ENCODE measurements around the gene SNX13.
A peak's percentile ranks its signal among the peaks of the same experiment; 100 is the strongest.

SNX13 gene

DNA sequence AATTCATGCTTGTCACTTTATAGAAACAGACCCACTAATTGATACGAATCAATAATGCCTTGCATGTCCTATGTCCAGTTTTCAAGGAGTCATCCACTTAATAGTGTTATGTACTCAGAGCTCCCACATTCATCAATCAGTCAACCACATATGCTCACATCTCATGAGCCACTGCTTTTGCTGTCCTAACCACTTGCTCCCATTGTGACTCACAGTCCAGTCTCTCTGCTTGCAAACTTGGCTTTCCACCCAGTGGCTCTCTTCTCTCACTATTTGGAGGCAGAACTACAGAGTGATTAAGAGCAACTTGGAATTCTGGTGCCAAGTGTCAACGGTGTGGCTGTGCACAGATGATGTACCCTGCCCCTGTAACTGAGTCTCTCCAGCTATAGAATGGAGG, 166.0 kb downstream of the SNX13 start:
- peak; percentile 68 for DNase-seq

- DNase-seq = peak; percentile 76
Measured at GRCh38 chr7:17773289-17773626, 167.0 kb downstream of the SNX13 start.

DNA sequence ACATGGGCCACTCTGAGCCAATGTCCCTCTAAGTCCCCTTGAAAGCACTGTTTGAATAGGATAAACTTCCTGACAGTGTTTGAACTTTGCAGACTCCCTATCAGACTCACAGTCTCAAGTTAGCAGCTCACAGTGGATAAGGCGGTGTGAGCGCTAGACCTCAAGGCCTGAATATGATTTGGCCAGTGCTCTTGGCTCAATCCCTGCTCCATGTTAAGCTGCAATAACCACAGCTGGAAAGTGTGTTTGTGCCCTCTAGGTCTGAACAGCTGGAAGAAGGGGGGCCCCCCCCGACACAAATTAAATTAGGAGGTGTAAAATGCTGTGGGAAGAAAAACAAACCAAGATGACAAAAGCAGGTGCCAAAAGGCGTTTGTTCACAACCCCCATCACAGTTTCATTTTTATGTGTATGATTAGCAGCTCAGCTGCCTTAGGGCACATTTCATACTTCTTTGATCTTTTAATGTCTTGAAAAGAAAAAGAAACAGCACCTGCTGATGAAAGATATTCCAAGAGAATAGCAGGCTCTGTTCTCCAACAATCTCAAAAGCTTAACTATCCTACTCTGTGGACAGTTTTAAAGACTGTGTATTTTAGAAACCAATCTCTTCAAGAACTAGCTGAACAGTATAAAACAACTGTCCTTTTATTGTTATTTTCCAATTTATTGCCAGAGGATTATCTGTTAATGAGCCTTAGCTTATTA, 167.6 kb downstream of the SNX13 start:
- no peak for DNase-seq

DNA sequence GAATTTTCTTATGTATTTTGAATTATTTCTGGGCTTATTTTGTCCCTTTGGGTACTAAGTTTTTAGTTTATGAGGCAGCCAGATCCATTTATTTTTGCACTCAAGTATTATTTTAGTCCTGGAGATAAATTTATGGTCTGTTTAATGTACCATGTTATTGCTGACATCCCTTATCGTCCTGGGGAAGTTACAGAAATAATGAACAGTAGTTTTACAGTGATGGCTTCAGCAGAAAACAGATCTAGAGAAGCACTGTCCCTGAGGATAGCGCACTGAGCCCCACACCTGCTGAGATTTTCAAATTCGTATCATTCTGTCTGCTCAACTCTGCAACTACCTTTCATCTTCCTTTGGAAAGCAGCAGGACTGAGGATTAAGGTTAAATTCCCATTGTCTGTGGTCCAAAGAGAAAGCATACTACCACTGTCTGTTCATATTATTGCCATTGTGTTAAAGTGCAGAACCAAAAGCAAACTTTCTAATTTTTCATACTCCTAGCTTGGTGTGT, 168.3 kb downstream of the SNX13 start:
- DNase-seq = no peak

GRCh38 chr7:17770710-17771375, 169.5 kb downstream of the SNX13 start:
- DNase-seq = no peak

DNA sequence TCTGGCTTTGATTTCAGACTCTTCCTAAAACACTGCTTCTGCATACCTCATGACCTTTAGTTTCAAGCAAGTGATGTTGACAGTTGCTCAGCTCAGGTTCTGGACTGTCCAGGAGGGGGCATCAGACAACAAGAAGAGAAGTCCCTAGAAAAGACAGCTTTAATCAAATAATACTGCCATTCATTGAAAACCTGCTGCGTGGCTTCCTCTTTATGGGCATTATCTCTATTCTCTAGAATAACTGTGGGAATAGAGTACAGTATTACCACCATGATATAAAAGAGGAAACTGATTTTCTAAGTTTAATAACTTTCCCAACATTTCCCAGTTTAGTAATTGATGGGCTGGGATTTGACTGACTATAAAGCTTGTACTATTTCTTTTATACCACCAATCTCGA, 170.4 kb downstream of the SNX13 start:
- DNase-seq = peak; percentile 61

- DNase-seq = no peak
Measured at GRCh38 chr7:17758008-17758407, 182.3 kb downstream of the SNX13 start.

DNA sequence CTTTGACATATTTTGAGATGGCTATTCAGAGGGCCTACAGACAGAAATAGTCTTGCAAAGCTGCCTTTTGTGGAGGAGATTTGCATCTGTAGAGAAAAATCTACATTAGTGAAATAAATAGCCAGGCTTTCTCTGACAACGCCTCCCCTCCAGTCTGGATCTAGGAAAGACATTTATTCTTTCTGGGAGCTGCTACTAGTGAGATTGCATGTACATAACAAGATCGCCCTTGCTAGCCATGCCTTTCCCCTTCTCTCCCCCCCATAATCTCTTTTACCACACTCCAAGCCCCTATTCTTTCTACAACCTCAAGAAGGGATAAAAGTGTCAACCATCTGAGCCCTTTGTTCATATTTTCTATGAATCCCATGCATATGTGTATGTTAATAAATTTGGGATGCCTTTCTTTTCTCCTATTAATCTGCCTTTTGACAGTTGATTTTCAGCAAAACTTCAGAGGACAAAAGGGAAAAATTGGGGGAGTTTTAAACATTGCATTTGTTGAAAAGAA, 194.2 kb downstream of the SNX13 start:
- no peak for DNase-seq

- DNase-seq = no peak
Measured at GRCh38 chr7:17745610-17746009, 194.7 kb downstream of the SNX13 start.

GRCh38 chr7:17743316-17743715, 197.0 kb downstream of the SNX13 start:
- no peak for DNase-seq

DNA sequence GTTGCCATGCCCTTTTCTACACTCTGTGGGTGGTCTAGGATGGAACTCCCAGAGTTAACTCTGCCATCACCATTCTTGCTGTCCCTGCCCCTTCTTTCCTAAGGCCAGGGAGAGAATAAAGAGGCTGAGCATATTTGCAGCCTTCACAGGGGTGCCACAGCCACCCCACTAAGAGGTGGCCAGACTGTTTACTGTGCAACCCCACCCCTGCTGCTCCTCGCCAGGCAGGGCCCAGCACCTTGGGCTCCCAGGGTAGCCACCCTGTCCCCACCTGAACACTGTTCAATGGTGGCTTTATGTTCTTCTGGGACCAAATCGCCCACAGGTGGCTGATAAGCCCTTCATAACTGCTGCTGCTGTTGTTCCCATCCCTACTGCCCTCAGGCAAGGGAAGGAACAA, 198.9 kb downstream of the SNX13 start:
- no peak for DNase-seq
